Measurements from ENCODE around the gene LEKR1.
"Not testable (repeated sequence)": the region's sequence is repeated elsewhere in the genome, so short reads cannot be mapped to it uniquely, and the experiment has no call there.

- not testable (repeated sequence) for TF ChIP-seq EZH2 (IDR thresholded peaks at IDR 0.05; ENCODE audit: borderline replicate concordance, low read depth, low read length, severe bottlenecking); CTCF (IDR thresholded peaks at IDR 0.05; ENCODE audit: extremely low read depth in 1 of 2, insufficient read depth in 1 of 2, low read depth in 1 of 2, low read length in 2 of 2)
Measured at GRCh38 chr3:156895374-156895773, 69.2 kb downstream of the LEKR1 start.

Data from endothelial cell of umbilical vein (primary cell).